ENCODE data around the gene EPSTI1.
A peak's percentile ranks its signal among the peaks of the same experiment; 100 is the strongest.

EPSTI1 gene

DNA sequence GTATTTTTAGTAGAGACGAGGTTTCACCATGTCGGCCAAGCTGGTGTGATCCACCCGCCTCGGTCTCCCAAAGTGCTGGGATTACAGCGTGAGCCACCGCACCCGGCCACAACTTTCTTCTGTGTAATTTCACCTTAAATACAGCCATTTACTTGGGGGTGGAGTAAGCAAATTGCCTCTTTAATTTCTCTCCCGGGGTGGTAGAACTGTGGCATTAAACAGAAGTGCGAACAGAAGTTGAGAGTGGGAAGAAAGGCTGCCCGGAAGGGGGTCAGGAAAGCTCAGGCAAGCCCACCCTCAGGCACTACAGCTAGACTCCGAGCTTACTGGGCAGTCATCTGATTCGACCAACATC lies 30.9 kb upstream of the EPSTI1 start:
- Histone ChIP-seq H3K4me3 (ENCODE audit: low read depth in 1 of 2, low read length in 1 of 2) (peak overlapping the region; percentile 57 to 69), H3K27ac (no peak overlapping the region), H3K9me3 (no peaks in the 10 kb centered on the region), H3K4me1 (ENCODE audit: control insufficient read depth in 1 of 2, insufficient read depth in 1 of 2, low read depth in 1 of 2, low read length in 1 of 2) (peaks cover 5 to 14% of the 10 kb centered on the region in 2 experiments), H3K27me3 (peaks cover 10% of the 10 kb centered on the region), H3K36me3 (no peaks in the 10 kb centered on the region)
- TF ChIP-seq, protein P1, sequence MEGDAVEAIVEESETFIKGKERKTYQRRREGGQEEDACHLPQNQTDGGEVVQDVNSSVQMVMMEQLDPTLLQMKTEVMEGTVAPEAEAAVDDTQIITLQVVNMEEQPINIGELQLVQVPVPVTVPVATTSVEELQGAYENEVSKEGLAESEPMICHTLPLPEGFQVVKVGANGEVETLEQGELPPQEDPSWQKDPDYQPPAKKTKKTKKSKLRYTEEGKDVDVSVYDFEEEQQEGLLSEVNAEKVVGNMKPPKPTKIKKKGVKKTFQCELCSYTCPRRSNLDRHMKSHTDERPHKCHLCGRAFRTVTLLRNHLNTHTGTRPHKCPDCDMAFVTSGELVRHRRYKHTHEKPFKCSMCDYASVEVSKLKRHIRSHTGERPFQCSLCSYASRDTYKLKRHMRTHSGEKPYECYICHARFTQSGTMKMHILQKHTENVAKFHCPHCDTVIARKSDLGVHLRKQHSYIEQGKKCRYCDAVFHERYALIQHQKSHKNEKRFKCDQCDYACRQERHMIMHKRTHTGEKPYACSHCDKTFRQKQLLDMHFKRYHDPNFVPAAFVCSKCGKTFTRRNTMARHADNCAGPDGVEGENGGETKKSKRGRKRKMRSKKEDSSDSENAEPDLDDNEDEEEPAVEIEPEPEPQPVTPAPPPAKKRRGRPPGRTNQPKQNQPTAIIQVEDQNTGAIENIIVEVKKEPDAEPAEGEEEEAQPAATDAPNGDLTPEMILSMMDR (IDR thresholded peaks at IDR 0.05) = no peak

DNA sequence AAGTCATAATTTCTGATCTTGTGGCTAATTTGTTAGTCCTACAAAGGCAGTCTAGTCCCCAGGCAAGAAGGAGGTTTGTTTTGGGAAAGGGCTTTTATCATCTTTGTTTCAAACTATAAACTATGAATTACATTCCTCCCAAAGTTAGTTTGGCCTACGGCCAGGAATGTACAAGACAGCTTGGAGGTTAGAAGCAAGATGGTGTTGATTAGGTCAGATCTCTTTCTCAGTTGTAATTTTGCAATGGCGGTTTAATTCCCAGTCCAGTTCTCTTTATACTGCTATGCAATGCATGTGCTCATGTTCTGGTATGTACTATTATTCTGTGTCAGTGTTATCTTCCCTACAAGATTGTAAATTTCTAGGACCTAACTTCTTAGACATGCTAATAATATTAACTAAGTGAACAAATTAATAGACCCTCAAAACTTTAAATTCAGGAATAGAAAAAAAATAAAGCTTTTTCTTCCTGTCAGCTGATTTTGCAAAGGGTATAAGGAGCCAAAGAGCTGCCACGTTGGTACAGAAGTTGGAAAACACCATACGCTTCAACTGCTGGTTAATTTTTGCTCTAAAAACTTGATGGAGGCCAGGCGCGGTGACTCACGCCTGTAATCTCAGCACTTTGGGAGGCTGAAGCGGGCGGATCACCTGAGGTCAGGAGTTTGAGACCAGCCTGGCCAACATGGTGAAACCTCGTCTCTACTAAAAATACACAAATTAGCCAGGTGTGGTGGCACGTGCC lies 30.1 kb upstream of the EPSTI1 start:
- Histone ChIP-seq H3K4me3 (ENCODE audit: low read depth in 1 of 2, low read length in 1 of 2) (no peak overlapping the region), H3K4me1 (ENCODE audit: control insufficient read depth in 1 of 2, insufficient read depth in 1 of 2, low read depth in 1 of 2, low read length in 1 of 2) (peaks cover 5 to 14% of the 10 kb centered on the region in 2 experiments), H3K36me3 (no peaks in the 10 kb centered on the region), H3K9me3 (no peaks in the 10 kb centered on the region), H3K27me3 (peaks cover 10% of the 10 kb centered on the region), H3K27ac (no peak overlapping the region)
- TF ChIP-seq, protein P1 (IDR thresholded peaks at IDR 0.05) = no peak

DNA sequence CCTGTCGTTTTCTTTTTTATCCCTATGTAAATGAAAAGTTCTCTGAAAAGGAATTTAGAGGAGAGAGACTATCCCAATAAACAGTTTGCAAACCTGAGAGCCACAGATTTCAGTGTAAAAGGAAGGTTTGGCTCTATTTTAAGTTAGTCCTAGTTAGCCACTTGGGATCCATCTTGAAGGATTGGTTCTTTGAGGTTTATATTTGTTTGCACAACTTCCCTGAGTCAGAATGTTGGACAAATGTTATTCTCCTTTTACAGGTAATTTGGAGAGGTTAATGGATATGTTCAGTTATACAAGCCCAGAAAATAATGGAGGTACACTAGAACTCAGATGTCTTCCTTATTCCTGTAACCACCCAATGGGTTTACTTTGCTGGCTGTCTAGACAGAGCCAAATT lies 28.8 kb upstream of the EPSTI1 start:
- TF ChIP-seq, protein P1 (IDR thresholded peaks at IDR 0.05) = no peak
- H3K36me3 ChIP-seq = no peaks in the 10 kb centered on the region
- H3K4me3 ChIP-seq (ENCODE audit: low read depth in 1 of 2, low read length in 1 of 2) = no peak overlapping the region
- no peak overlapping the region for H3K27ac ChIP-seq
- H3K9me3 ChIP-seq = no peaks in the 10 kb centered on the region
- H3K27me3 ChIP-seq = peaks cover 10% of the 10 kb centered on the region
- peaks cover 5 to 14% of the 10 kb centered on the region in 2 experiments for H3K4me1 ChIP-seq (ENCODE audit: control insufficient read depth in 1 of 2, insufficient read depth in 1 of 2, low read depth in 1 of 2, low read length in 1 of 2)

DNA sequence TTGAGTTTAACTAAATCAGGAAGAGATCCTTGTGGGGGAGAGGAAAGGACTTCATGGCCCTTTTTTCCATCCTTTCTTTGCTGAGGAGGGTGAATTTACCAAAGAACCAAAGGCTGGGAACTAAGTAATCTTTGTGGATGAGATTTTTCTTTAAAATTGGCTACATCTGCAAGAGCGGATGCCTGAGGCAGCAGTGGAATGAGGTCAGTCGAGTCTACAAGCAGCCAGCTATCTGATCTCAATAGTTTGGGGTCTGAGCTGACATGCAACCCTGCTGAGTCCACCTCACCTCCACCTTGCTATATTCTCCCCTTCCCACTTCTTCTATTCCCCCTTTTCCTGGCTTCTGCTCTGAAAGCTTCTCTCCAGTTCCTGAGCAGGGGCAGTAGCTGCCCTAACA lies 27.8 kb upstream of the EPSTI1 start:
- Histone ChIP-seq H3K9me3 (no peaks in the 10 kb centered on the region), H3K27me3 (peaks cover 10% of the 10 kb centered on the region), H3K36me3 (no peaks in the 10 kb centered on the region), H3K4me1 (ENCODE audit: control insufficient read depth in 1 of 2, insufficient read depth in 1 of 2, low read depth in 1 of 2, low read length in 1 of 2) (peaks cover 5 to 14% of the 10 kb centered on the region in 2 experiments), H3K4me3 (ENCODE audit: low read depth in 1 of 2, low read length in 1 of 2) (no peak overlapping the region), H3K27ac (no peak overlapping the region)
- TF ChIP-seq, protein P1 (IDR thresholded peaks at IDR 0.05) = no peak

DNA sequence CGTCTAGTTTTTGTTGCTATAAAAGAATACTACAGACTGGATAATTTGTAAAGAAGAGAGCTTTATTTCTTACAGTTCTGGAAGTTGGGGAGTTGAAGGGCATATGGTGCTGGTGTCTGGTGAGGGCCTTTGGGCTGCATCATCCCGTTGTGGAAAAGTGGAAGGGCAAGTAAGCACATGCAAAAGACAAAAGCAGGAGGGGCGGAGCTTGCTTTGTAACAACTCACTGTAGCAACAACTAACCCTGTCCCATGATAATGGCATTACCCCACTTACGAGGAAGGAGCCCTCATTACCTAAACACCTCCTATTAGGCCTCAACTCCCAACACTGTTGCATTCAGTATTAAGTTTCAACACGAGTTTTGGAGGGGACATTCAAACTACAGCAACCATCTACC lies 24.2 kb upstream of the EPSTI1 start:
- Histone ChIP-seq H3K4me3 (ENCODE audit: low read depth in 1 of 2, low read length in 1 of 2) (no peak overlapping the region), H3K9me3 (no peaks in the 10 kb centered on the region), H3K27ac (no peak overlapping the region), H3K36me3 (no peaks in the 10 kb centered on the region), H3K27me3 (no peaks in the 10 kb centered on the region), H3K4me1 (ENCODE audit: control insufficient read depth in 1 of 2, insufficient read depth in 1 of 2, low read depth in 1 of 2, low read length in 1 of 2) (no peaks in the 10 kb centered on the region)
- TF ChIP-seq, protein P1 (IDR thresholded peaks at IDR 0.05) = no peak
